ENCODE measurements around the gene PIAS2.
"Not testable (repeated sequence)": the region's sequence is repeated elsewhere in the genome, so short reads cannot be mapped to it uniquely, and the experiment has no call there.

PIAS2 gene

GRCh38 chr18:46917108-46917802 is at the start of gene PIAS2, which contains the start of gene KATNAL2:
TSS of gene PIAS2 (minus strand) at chr18:46917507. CDS start at chr18:46917345, 162 bp downstream.
TSS of gene KATNAL2 (plus strand) at chr18:46917602. CDS start at chr18:46946873, 29,271 bp downstream.
- no peak for FAIRE-seq

- FAIRE-seq, result not testable (repeated sequence)
Observed at GRCh38 chr18:46966266-46966665, 49.0 kb upstream of the PIAS2 start.

GRCh38 chr18:46964579-46965293 is 47.4 kb upstream of the PIAS2 start:
- not testable (repeated sequence) for FAIRE-seq

- not testable (repeated sequence) for FAIRE-seq
Observed at GRCh38 chr18:46963656-46964578, 46.6 kb upstream of the PIAS2 start.

GRCh38 chr18:46958209-46958608 is 40.9 kb upstream of the PIAS2 start:
- no peak for FAIRE-seq

- no peak for FAIRE-seq
Observed at GRCh38 chr18:46953195-46953594, 35.9 kb upstream of the PIAS2 start.

- no peak for FAIRE-seq
Observed at GRCh38 chr18:46950064-46950656, 32.9 kb upstream of the PIAS2 start.

- peak; percentile 94 for FAIRE-seq
Observed at GRCh38 chr18:46946656-46947282, 29.5 kb upstream of the PIAS2 start.

- no peak for FAIRE-seq
Observed at GRCh38 chr18:46942646-46943045, 25.3 kb upstream of the PIAS2 start.

- FAIRE-seq, result no peak
Observed at GRCh38 chr18:46939998-46940571, 22.8 kb upstream of the PIAS2 start.

GRCh38 chr18:46939337-46939963 is 22.1 kb upstream of the PIAS2 start:
- FAIRE-seq, result no peak

- no peak for FAIRE-seq
Observed at GRCh38 chr18:46920653-46921052, 3.3 kb upstream of the PIAS2 start.

GRCh38 chr18:46920067-46920466 is 2.8 kb upstream of the PIAS2 start:
- FAIRE-seq, result no peak

- no peak for FAIRE-seq
Observed at GRCh38 chr18:46917803-46918600, 695 bp upstream of the PIAS2 start.

- FAIRE-seq, result no peak
Observed at GRCh38 chr18:46916551-46917107, 678 bp downstream of the PIAS2 start.

- no peak for FAIRE-seq
Observed at GRCh38 chr18:46915800-46916550, 1.3 kb downstream of the PIAS2 start.

GRCh38 chr18:46910856-46911255 is 6.5 kb downstream of the PIAS2 start:
- no peak for FAIRE-seq

- no peak for FAIRE-seq
Observed at GRCh38 chr18:46909497-46909896, 7.8 kb downstream of the PIAS2 start.

- no peak for FAIRE-seq
Observed at GRCh38 chr18:46903406-46903805, 13.9 kb downstream of the PIAS2 start.

Measured in endometrium (tissue), 2 donors.